Sigmoid colon (tissue), 4 donors: Measurements from ENCODE around the gene SMYD5.

Source experiments
- CTCF ChIP-seq, 4 experiments: fragments of 450-650 bp in 3 of 4; fragments of 200-600 bp in 1 of 4; IDR thresholded peaks; one replicate each; pipeline ENCODE4 v1.5.1; 2016 to 2019; ENCODE audit warnings: antibody characterized with exemption in 4 of 4, mild to moderate bottlenecking in 3 of 4, moderate library complexity in 2 of 4
- POLR2A ChIP-seq, 2 donors: fragments of 450-650 bp; IDR thresholded peaks; one replicate each; pipeline ENCODE4 v1.6.1; 2016; ENCODE audit warnings: antibody characterized with exemption in 2 of 2, mild to moderate bottlenecking in 2 of 2, moderate library complexity in 2 of 2
- POLR2AphosphoS5 ChIP-seq, 4 donors: sonication (generic); formaldehyde crosslinking; IDR thresholded peaks; one replicate each; pipeline ENCODE4 v1.6.1; 2017; ENCODE audit warnings: antibody characterized with exemption in 4 of 4

GRCh38 chr2:73217160-73217559, 3.1 kb downstream of the SMYD5 start:
- no peak for TF ChIP-seq POLR2AphosphoS5 (IDR thresholded peaks at IDR 0.05)
- no peak for TF ChIP-seq CTCF (IDR thresholded peaks at IDR 0.05)
- TF ChIP-seq POLR2A (IDR thresholded peaks at IDR 0.05) = no peak
